VCaP (cell line): ENCODE data around the gene CPXM2.

Experiments used
- H3K27ac ChIP-seq: fragments of 450-650 bp; 2 replicates; pipeline ENCODE4 v1.5.1; 2017
- CTCF ChIP-seq: fragments of 450-650 bp; conservative IDR thresholded peaks from 2 replicates; pipeline ENCODE4 v1.5.1; 2017; ENCODE audit warnings: mild to moderate bottlenecking, moderate library complexity

The CPXM2 gene

GRCh38 chr10:123855008-123855684, 36.5 kb downstream of the CPXM2 start:
- TF ChIP-seq CTCF = no peak
- no peak overlapping the region for H3K27ac ChIP-seq

GRCh38 chr10:123854498-123854897, 37.1 kb downstream of the CPXM2 start:
- H3K27ac ChIP-seq = no peak overlapping the region
- TF ChIP-seq CTCF = no peak

- no peak overlapping the region for H3K27ac ChIP-seq
- no peak for TF ChIP-seq CTCF
Measured at GRCh38 chr10:123854003-123854402, 37.6 kb downstream of the CPXM2 start.

- no peak for TF ChIP-seq CTCF
Measured at GRCh38 chr10:123852411-123852951, 39.1 kb downstream of the CPXM2 start.

GRCh38 chr10:123848564-123849457, 42.8 kb downstream of the CPXM2 start:
- H3K27ac ChIP-seq = no peak overlapping the region
- TF ChIP-seq CTCF = no peak

More at GRCh38 chr10:123852411-123852951, 39.1 kb downstream of the CPXM2 start:
- no peak overlapping the region for H3K27ac ChIP-seq

- no peak overlapping the region for H3K27ac ChIP-seq
Measured at GRCh38 chr10:123847686-123848432, 43.7 kb downstream of the CPXM2 start.

More at GRCh38 chr10:123847686-123848432, 43.7 kb downstream of the CPXM2 start:
- TF ChIP-seq CTCF = no peak
